Adrenal gland (tissue), 5 donors: ENCODE data around the gene AGO1.

ENCODE experiments used
- POLR2A ChIP-seq, 2 donors: fragments of 450-650 bp; IDR thresholded peaks; one replicate each; pipeline ENCODE4 v1.6.1; 2017; ENCODE audit warnings: antibody characterized with exemption in 2 of 2, mild to moderate bottlenecking in 2 of 2, moderate library complexity in 1 of 2
- TF ChIP-seq, protein P1 (sequence below), 6 experiments: fragments of 450-650 bp in 4 of 6; fragments of 200-600 bp in 2 of 6; sonication (generic) in 1 of 6; IDR thresholded peaks; 1 replicate in 5 of 6; 2 replicates in 1 of 6; pipeline versions ENCODE4 v1.5.1 to v1.8.0; 2016 to 2021; ENCODE audit warnings: antibody characterized with exemption in 6 of 6, mild to moderate bottlenecking in 2 of 6, moderate library complexity in 1 of 6
- donor health status: DM: no; HTN: no; CAD: no.

DNA sequence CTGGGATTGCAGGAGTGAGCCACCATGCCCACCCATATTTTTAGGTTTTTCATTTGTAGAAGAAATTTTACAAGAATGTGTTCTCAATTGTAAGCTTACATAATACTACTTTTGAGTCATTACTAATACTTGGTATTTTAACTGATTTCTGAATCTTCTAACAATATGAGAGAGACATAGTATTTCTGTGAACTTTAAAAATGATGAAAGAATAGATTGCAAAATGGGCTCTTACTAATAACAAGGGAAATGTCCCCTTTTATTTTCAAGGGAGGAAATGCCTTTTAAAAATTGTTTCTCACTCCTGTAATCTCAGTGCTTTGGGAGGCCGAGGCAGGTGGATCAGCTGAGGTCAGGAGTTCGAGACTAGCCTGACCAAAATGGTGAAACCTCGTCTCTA is 53.8 kb downstream of the AGO1 start:
- TF ChIP-seq, protein P1, sequence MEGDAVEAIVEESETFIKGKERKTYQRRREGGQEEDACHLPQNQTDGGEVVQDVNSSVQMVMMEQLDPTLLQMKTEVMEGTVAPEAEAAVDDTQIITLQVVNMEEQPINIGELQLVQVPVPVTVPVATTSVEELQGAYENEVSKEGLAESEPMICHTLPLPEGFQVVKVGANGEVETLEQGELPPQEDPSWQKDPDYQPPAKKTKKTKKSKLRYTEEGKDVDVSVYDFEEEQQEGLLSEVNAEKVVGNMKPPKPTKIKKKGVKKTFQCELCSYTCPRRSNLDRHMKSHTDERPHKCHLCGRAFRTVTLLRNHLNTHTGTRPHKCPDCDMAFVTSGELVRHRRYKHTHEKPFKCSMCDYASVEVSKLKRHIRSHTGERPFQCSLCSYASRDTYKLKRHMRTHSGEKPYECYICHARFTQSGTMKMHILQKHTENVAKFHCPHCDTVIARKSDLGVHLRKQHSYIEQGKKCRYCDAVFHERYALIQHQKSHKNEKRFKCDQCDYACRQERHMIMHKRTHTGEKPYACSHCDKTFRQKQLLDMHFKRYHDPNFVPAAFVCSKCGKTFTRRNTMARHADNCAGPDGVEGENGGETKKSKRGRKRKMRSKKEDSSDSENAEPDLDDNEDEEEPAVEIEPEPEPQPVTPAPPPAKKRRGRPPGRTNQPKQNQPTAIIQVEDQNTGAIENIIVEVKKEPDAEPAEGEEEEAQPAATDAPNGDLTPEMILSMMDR (IDR thresholded peaks at IDR 0.05): no peak
- TF ChIP-seq POLR2A (IDR thresholded peaks at IDR 0.05): no peak
